Activated naive CD4-positive, alpha-beta T cell (primary cell): ENCODE measurements around the gene F7.
"Not testable (repeated sequence)": the region's sequence is repeated elsewhere in the genome, so short reads cannot be mapped to it uniquely, and the experiment has no call there.

ENCODE experiments used
- DNase-seq, 4 experiments: peaks; one replicate each; lab custom pipeline; 2025; lab: John Stamatoyannopoulos, UW

Gene F7

DNA sequence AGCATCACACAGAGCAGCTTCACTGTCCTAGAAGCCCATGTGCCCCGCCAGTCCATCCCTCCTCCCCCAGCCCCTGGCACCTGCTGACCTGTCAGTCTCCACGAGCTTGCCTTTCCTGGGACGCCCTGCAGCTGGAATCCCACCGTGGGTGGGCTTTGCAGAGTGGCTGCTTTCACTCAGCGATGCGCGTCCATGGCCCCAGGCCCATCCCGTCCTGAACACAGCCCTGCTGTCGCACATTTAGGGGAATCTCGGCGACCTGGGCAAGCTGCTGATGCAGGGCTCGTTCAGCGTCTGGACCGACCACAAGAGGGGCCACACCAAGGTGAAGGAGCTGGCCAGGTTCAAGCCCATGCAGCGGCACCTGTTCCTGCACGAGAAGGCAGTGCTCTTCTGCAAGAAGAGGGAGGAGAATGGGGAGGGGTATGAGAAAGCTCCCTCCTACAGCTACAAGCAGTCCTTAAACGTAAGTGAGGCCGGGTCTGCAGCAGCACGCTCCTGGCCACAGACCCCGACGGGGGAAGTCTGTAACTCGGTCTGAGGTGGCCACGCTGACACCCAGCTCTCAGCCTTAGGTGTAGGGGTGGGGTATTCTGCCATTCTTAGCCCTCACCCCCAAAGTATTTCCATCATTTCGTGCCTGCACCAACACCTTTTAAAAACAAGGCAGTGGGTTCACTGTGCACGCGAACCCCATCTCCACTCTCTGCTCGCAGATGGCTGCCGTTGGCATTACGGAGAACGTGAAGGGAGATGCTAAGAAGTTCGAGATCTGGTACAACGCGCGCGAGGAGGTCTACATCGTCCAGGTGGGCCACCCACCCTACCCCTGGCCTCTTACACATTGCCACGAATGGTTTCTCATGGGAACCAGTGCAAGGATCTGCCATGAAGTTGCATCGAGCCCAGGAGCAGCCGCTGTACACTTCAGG, 18.3 kb upstream of the F7 start:
- no peak for DNase-seq

DNA sequence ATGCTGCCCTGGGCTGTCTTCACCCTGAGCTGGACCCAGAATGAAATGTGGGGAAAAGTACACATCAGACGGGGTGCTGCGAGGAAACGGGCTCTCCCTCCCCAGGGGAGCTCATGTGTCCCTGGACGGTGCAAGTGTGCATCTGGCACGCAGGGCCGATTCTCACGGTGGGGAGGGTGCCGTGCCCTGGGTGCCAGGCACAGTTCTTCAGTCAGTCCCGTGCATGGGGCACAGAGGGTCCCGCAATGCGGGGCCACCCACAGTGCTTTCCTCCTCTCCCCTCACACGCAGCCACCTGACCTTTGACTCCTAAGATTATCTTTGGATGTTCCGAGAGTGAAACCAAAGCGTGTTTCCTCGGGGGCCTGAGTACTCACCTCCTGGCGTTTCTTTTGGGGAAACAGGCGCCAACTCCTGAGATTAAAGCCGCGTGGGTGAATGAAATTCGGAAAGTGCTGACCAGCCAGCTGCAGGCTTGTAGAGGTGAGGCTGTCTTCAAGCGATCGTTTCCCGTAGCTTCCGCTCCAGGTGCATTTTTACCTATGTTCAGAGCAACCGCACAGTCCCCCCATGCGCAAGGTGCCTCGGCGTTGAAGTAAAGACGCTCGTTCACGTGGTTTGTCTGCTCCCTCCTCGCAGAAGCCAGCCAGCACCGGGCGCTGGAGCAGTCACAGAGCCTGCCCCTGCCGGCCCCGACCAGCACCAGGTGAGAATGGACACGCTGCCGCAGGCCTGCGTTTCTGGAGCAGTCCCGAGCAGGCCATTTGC, 17.5 kb upstream of the F7 start:
- DNase-seq = no peak

DNA sequence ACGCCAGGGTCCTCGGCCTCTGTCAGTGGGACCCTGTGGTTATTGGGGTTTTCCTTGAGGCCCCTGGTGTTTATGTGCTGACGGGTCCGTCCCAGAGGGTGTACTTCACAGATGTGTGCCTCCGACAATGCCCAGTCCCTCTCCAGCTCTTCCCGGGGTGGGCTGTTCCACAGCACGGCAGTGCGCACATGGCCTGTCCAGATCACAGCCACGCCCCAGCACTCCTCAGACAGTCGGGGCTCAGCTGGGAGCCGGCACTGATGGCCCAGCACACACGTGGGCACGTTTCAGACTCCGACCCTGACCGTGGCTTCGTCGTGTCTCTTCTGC, 16.9 kb upstream of the F7 start:
- DNase-seq = no peak

DNA sequence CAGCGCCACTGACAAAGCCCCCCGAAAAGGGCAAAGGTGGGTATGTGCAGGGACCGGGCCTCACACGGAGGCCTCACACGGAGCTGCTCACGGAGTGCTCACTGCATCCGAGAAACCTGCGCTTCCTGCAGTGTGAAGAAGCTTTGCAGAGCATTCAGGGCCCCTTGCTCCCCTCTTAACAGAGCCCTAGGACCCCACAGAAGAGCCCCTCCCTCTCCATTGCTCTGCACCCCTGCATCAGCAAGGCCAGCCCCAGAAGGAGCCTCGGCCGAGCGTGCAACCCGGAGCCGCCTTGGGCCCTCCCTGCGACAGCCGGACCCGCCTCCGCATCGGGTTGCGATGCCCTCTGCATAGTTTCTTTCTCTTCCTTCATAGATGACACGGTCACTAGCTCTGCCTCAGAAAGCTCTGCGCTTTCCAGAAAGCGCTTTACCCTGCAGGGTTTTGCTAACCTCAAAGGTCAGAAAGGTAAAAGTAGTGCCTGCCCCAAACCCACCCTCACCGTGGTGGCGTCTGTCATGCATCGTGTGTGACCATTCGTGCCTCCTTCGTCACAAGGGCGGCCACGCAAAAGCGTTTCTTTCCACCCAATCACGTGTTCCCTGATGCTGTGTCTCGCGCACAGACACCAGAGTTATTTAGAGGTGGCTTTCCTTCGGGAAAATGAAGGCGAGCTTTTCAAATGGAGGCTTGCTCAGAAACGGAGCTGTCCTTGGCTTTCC, 15.7 kb upstream of the F7 start:
- no peak for DNase-seq

DNA sequence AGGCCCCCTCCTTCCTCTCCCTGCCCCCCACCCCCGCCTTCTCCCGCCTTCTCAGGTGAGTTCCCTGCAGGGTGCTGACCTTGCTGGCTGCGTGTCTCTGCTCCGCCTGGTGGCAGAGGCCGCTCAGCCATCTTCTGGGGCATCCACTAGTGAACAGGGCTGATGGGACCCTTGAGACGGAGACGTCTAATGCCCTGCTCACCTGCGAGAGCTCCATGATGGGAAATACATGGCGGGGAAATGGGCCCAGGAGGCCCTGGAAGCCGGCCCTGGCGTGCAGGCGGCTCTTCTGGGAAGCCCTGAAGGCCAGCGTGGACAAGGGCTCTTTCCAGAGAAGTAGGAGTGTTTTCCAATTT, 15.2 kb upstream of the F7 start:
- no peak for DNase-seq

DNA sequence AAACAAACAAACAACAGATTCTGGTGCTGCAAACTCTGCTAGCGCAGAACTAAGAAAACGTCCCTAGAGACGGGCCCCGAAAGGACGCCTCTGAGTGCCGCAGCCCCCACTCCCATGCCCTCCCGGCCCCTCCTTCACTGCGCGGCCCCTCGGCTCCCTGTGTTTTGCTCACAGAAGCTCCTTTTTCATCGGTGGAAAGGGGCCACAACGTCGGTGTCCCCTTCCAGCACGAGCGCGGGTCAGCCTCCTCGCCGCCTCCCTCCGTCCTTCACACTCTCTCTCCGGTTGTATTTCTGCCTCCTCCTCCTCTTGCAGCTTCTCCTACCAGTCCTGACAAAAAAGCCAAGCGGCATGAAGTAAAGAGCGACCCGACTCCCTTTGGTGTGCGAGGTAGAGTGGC, 14.8 kb upstream of the F7 start:
- no peak for DNase-seq

DNA sequence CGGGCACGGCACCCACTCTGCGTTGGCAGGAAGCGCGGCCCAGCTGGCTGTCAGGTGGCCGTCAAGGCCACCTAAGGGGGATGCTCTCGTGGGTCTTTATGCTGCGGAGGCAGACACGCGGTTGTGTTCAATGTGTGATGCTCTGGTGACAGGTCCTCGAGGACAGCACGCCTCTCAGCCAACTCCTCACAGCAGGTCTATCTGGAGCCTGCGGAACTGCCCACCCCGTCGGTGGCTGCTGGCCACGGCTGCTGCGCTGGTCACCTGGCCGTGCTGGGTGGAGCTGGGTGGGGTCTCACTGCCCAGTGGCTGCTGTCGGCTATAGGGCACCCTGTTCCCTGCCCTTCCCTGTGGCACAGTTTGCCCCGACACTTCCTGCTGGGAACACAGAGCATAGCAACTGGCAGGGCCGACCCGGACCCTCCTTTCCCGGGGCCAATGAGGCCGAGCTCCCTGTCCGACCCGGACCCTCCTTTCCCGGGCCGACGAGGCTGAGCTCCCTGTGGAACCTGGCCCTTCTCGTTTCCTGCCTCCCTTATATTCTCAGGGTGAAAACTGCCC, 14.3 kb upstream of the F7 start:
- DNase-seq = no peak

DNA sequence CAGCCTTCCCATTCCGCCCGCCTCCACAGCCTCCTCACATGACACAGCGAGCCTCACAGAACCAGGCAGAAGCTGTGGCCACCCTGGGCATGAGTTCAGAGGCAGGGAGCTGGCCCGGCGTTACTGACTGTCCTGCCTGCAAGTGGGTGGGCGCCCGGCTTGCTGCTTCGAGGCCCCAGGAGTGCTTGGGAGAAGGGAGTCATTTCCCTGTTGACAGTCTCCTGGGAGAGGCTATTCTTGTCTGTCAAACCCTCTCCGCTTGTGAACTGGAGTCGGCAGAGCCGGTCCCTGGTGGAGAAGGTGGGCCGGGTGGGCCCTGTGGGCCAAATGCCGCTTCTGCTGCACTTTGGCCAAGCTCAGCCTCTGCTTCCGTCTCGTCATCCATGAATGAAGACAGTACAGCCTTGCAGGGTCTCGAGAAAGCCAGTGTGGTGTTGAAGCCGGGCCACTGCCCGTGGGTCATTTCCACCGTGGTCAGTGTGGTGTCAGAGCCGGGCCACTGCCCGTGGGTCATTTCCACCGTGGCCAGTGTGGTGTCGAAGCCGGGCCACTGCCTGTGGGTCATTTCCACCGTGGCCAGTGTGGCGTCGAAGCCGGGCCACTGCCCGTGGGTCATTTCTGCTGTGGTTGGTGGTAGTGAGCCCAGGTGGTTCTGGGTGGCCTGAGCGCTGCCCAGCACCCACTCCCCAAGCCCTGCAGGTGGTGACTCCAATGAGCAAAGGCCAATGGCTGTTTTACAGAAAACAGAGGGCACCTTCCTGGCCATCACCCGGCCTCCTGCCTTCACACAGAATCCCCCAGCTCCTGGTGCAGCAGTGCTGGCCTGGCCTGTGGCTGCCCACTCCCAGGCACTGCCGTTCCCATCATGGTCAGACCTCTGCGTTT, 13.5 kb upstream of the F7 start:
- no peak for DNase-seq

DNA sequence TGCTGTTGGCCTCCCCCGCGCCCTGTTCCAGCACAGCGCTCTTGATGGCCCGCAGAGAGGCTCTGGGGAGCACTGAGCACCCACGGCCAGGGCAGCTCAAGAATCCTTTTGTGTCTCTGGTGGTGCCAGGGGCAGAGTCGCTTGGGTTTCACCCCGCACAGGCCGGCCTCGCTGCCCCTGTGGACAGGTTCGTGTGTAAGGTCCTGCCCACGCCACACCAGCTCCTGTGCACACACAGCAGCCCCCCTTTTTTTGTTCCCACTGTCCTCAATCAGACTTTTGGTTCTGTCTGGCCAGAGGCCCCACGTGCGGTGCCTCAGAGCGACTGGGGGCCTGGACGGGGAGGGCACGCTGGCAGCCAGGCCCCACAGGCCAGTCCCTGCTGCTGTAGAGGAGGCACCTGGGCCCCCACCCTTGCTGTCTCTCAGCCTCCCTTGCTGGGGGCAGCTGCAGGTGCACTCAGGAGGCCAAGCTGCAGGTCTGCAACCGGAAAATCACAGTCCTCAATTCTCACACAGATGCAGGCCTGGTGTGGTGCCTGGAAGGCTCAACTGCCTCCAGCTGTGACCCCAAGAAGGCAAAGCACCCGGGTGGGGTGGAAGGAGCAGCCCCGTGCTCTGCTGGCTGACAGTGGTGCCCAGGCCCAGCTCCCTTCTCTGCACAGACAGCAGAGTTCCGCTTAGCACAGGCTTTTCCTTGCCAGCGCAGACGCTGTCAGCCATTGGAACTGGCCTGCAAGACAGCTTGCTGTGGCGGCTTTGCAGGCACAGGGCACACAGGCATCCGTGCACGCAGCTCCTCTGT, 12.6 kb upstream of the F7 start:
- no peak for DNase-seq

DNA sequence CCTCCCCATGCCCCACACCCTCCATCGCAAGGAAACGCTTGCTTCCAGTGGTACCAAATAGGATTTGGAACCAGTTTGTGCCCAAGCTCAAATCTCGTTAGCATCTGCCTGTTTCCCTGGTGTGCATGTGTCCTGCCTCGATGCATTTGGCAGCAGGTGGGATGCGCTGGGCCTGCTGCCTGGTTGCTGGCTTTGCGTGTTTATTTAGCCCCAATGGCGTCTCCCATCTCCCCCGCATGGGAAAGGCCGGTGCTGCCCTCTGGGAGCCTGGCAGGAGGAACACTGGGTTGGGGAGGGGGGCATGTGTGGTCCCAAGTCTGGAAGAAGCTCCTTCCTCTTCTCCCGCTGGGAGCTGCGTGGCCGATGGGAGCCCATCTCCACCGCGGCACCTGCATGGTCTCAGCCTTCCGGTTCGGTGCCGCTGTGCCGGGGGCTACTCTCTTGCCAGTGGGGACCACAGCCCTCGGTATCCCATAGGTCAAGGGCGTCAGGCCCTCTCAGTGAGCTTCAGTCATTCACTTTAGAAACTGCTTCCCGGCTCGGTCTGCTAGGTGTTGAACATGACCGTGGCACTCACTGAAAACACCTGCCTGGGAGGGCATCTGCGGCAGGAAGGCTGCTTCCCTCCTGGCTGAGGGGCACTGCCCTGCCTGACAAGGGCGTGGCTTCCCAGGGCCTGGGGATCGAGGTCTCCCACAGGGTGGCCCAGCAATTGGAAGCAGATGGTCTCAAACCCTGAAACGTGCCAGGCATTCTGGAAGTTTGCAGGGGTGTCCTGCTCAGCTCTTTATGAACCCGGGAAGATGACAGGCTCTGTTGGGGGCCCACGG, 11.8 kb upstream of the F7 start:
- DNase-seq = no peak

DNA sequence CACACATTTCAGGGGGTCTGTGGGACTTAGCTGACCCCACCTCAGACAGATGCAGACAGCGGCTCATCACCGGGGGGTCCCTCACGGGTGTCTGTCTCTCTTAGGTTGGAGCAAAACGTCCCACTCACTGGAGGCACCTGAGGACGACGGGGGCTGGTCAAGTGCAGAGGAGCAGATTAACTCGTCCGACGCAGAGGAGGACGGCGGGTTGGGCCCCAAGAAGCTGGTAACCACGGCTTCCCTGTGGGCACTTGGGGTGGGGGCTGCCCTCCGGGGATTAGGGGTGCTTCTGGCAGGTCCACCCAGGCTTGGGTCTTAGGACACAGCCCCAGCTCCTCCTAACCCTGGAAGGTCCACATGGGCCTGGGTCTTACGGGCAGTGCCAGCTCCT, 11.2 kb upstream of the F7 start:
- DNase-seq = no peak

DNA sequence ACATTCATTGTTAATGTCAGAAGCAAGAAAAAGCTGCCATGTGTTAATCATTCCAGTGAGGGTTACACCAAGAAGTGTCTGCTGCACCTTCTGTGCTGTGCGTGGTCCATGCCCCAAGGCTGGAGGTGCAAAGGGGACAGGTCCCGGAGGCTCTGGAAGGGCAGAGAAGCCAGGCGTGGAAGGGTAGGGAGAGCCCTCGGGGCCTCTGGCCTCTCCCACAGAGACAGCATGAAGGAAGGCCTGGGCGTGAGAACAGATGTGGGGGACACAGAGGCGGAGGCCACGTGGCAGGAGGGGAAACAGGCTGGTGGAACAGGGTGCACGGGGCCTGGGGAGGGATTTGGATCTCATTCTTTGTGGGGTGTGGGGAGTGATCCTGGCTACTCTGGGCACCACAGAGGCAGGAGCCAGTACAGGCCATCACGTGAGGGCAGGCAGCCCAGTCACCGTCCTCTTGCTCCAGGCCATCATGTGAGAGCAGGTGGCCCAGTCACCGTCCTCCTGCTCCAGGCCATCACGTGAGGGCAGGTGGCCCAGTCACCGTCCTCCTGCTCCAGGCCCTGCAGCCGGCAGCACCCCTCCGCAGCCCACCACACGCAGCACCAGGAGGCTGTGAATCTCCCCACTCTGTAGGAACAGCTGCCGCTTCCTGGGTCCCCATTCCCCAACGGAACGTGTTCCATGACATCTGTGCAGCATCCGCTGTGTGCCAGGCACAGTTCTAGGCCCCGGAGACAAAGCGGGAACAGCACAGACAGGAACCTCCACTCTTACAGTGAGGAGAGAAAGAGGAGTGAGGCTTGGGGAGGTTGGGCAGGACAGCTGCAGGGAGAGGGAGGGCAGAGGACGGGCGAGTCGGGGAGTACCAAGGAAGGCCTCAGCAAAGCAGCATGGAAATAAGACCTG, 10.2 kb upstream of the F7 start:
- no peak for DNase-seq

DNA sequence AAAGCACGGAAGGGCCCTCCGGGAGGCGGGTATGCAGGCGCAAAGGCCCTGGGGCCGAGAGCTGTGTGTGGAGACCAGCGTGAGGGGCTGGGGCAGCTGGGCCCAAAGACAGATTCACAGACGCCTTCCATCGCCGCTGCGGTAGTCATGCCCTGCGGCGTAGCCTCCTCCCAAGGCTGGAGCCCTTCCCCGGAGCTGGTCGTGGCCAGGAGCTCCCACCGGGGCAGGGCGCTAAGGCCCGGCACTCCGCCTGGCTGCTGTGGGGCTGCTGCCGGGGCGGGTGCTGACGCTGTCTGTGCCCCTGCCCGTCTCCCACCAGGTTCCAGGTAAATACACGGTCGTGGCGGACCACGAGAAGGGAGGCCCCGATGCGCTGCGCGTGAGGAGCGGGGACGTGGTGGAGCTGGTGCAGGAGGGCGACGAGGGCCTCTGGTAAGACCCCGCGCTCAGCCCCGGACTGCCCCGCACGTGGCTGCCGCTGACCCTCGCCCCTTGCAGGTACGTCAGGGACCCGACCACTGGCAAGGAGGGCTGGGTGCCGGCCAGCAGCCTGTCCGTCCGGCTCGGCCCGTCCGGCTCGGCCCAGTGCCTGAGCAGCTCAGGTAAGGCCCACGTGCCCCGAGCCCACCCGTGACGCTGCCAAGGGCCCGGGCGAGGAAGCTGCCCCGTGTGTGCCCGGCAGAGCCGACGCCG, 9.4 kb upstream of the F7 start:
- no peak for DNase-seq

DNA sequence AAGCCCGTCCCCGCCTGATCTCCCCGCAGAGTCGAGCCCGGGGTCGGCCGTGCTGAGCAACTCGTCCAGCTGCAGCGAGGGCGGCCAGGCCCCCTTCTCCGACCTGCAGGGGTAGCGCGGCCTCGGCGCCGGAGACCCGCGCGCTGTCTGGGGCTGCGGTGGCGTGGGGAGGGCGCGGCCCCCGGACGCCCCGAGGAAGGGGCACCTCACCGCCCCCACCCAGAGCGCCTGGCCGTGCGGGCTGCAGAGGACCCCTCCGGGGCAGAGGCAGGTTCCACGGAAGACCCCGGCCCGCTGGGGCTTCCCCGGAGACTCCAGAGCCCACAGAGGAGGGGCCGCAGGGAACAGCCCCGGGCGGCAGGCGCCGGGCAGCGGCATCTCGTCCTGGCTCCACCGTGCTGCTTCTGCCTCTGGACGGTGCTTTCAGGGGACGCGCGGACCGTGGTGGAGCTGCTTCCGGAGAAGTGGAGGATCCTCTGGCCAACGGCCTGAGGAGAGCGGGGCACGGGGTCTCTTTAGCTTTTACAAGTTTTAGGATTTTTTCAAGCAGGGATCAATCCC, 8.8 kb upstream of the F7 start:
- DNase-seq = no peak

DNA sequence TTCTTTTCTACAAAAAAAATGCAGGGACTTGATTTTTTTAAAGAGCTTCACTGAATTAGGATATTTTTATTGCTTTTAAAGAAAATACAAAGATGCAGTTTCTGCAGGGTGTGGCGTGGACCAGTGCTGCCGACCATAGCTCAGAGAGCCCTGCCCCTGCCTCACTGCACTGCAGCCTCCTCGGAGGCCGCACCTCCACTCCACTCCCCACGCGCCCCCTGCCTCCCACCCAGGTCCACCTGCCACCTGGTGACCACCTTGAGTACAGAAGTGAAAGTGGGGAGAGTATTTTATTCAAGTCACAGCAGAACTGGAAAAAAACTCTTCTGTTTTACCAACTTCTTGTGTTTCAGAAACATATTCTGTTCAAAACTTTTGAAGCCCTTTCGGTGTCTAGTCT, 7.9 kb upstream of the F7 start:
- DNase-seq = no peak

DNA sequence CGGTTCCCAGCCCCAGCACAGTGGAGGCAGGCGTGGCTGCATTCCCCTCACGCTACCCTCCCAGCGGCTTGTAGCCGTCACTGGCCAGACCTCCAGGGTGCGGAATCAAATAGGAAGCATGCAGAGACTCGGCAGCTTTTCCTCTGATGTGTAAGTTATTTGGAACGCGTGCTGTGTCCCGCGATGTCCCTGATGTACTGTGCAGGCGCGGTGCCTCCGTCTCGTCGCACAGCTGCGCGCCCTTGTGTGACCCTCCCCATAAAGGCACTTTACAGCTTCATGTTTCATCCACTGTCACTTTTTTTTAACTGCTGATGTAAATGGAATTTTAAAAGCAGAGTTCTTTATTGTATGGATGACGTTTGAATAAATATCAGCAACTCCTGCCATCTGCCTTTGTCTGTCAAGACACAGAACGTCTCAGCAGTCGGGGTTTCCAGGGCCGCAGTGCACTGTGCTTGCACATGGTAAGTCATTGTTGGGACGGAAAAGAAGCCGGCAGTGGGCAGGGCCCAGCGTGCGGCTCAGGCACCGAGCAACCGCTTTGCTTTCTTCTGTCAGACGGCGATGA, 7.3 kb upstream of the F7 start:
- no peak for DNase-seq

DNA sequence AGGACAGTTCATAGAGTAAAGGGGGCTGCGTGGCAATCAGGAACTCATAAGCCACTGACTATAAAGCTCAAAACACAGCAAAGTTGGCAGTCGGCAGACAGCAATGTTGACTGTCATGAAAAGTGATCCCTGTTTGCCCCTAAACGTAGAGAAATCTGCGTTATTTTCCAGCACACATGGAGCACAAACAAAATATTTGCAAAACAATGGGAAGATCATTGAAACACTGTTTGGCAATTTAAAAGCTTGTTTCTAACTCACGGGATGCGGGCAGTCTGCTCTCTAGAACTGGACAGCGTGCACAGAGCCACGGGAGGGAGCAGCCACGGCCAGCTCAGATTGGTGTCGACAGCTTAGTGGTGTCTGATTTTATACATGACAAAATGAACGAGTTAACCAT, 6.4 kb upstream of the F7 start:
- DNase-seq = no peak

DNA sequence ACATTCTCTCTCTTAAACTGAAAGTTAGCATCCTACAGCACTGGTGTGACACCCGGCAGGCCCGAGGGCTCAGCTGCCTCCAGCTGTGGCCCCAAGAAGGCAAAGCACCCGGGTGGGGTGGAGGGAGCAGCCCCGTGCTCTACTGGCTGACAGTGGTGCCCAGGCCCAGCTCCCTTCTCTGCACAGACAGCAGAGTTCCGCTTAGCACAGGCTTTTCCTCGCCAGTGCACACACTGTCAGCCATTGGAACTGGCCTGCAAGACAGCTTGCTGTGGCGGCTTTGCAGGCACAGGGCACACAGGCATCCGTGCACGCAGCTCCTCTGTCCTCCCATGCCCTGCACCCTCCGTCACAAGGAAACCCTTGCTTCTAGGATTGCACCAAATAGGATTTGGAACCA, 3.3 kb upstream of the F7 start:
- DNase-seq = not testable (repeated sequence)
